C4-2B (cell line): ENCODE results near the gene KBTBD8.

ENCODE experiments used
- H3K27ac ChIP-seq: fragments of 450-650 bp; 2 replicates; pipeline ENCODE4 v1.5.1; 2017
- ZFX ChIP-seq: fragments of 450-650 bp; IDR thresholded peaks from 2 replicates; pipeline ENCODE4 v1.6.1; 2017
- TF ChIP-seq, protein P1 (sequence below): fragments of 450-650 bp; conservative IDR thresholded peaks from 2 replicates; pipeline ENCODE4 v1.5.1; 2017; ENCODE audit warnings: mild to moderate bottlenecking

Gene KBTBD8

DNA sequence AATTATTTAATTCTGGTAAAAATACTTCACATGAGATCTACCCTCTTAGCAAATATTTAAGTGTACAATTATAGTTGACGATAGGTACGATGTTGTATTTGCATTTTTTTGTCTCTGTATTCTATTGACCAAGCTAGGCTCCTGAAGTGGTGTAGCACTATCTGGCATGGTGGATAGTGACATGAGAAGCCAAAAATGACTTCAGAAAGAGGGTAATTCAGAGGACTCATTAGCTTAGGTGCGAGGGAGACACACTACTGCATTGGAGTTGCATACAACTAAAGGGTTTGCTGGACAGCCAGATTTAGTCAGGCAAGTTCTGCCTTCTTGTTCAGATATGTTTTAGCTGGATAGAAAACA lies 50.6 kb downstream of the KBTBD8 start:
- H3K27ac ChIP-seq, result no peak overlapping the region
- TF ChIP-seq, protein P1, sequence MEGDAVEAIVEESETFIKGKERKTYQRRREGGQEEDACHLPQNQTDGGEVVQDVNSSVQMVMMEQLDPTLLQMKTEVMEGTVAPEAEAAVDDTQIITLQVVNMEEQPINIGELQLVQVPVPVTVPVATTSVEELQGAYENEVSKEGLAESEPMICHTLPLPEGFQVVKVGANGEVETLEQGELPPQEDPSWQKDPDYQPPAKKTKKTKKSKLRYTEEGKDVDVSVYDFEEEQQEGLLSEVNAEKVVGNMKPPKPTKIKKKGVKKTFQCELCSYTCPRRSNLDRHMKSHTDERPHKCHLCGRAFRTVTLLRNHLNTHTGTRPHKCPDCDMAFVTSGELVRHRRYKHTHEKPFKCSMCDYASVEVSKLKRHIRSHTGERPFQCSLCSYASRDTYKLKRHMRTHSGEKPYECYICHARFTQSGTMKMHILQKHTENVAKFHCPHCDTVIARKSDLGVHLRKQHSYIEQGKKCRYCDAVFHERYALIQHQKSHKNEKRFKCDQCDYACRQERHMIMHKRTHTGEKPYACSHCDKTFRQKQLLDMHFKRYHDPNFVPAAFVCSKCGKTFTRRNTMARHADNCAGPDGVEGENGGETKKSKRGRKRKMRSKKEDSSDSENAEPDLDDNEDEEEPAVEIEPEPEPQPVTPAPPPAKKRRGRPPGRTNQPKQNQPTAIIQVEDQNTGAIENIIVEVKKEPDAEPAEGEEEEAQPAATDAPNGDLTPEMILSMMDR, result no peak
- no peak for TF ChIP-seq ZFX

DNA sequence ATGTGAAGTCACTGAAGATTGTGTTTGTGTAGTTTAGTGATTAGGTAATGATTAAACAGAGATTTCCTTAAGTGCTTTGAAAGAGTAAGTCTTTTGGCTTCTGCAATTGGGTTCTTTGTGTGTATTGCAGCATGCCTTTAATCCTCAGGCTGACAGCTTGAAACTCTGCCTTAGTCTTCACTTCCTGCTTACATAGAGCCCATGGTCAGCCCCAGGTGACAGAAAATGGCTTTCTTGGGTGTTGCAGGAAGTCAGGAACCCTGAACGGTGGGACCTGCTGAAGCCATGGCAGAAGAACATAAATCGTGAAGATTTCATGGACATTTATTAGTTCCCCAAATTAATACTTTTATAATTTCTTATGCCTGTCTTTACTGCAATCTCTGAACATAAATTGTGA lies 61.3 kb downstream of the KBTBD8 start:
- TF ChIP-seq, protein P1, result no peak
- TF ChIP-seq ZFX, result no peak
- H3K27ac ChIP-seq, result no peak overlapping the region
